Measurements from ENCODE around the gene RAB11A.

Gene RAB11A

DNA sequence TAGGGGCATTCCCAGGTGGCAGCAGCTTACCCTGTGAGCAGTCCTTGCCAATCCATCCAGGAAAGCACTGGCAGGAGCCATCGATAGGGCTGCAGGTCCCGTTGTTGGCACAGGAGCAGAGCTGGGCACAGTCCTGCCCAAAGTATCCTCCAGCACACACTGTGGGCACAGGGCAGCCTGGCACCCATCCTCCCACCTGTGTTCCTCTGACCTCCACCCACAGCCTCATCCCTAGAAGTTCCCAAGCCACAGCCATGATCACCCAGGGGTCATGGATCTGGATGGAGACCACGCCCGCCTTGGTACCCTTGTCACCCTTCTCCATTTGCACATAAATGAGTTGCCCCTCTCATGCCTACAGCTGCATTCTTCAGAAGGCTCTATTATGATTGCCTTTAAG, 48.6 kb downstream of the RAB11A start:
- no peaks in the 10 kb centered on the region for H3K9me3 ChIP-seq (ENCODE audit: control insufficient read depth in 2 of 2, low read length in 2 of 2)
- no peak overlapping the region for H3K27ac ChIP-seq (ENCODE audit: low read length)
- H3K36me3 ChIP-seq (ENCODE audit: control insufficient read depth in 2 of 2, insufficient read depth in 2 of 2, low read length in 2 of 2) = peaks cover 0 to 3% of the 10 kb centered on the region in 2 donors
- no peak overlapping the region for H3K9ac ChIP-seq (ENCODE audit: low read length in 2 of 2)
- H3K27me3 ChIP-seq (ENCODE audit: control insufficient read depth in 1 of 2, insufficient read depth in 2 of 2, low read length in 2 of 2) = no peaks in the 10 kb centered on the region
- peaks cover 8% of the 10 kb centered on the region for H3K4me1 ChIP-seq (ENCODE audit: control insufficient read depth, insufficient read depth, low read length)
- no peak overlapping the region for H3K4me3 ChIP-seq (ENCODE audit: low read length in 2 of 2)

- Histone ChIP-seq H3K4me1 (ENCODE audit: control insufficient read depth, insufficient read depth, low read length) (peaks cover 8% of the 10 kb centered on the region), H3K9me3 (ENCODE audit: control insufficient read depth in 2 of 2, low read length in 2 of 2) (no peaks in the 10 kb centered on the region), H3K27ac (ENCODE audit: low read length) (no peak overlapping the region), H3K4me3 (ENCODE audit: low read length in 2 of 2) (no peak overlapping the region), H3K27me3 (ENCODE audit: control insufficient read depth in 1 of 2, insufficient read depth in 2 of 2, low read length in 2 of 2) (no peaks in the 10 kb centered on the region), H3K36me3 (ENCODE audit: control insufficient read depth in 2 of 2, insufficient read depth in 2 of 2, low read length in 2 of 2) (peaks cover 0 to 2% of the 10 kb centered on the region in 2 donors), H3K9ac (ENCODE audit: low read length in 2 of 2) (no peak overlapping the region)
These were observed 49.1 kb downstream of the RAB11A start for GRCh38 chr15:65918357-65918920.

- Histone ChIP-seq H3K4me1 (ENCODE audit: control insufficient read depth, insufficient read depth, low read length) (peaks cover 8% of the 10 kb centered on the region), H3K27ac (ENCODE audit: low read length) (no peak overlapping the region), H3K4me3 (ENCODE audit: low read length in 2 of 2) (no peak overlapping the region), H3K9me3 (ENCODE audit: control insufficient read depth in 2 of 2, low read length in 2 of 2) (no peaks in the 10 kb centered on the region), H3K27me3 (ENCODE audit: control insufficient read depth in 1 of 2, insufficient read depth in 2 of 2, low read length in 2 of 2) (no peaks in the 10 kb centered on the region), H3K36me3 (ENCODE audit: control insufficient read depth in 2 of 2, insufficient read depth in 2 of 2, low read length in 2 of 2) (peaks cover 0 to 2% of the 10 kb centered on the region in 2 donors), H3K9ac (ENCODE audit: low read length in 2 of 2) (no peak overlapping the region)
These were observed 49.7 kb downstream of the RAB11A start for GRCh38 chr15:65918945-65919344.

GRCh38 chr15:65919353-65919752, 50.1 kb downstream of the RAB11A start:
- Histone ChIP-seq H3K9ac (ENCODE audit: low read length in 2 of 2) (no peak overlapping the region), H3K27ac (ENCODE audit: low read length) (no peak overlapping the region), H3K4me1 (ENCODE audit: control insufficient read depth, insufficient read depth, low read length) (peaks cover 8% of the 10 kb centered on the region), H3K27me3 (ENCODE audit: control insufficient read depth in 1 of 2, insufficient read depth in 2 of 2, low read length in 2 of 2) (no peaks in the 10 kb centered on the region), H3K36me3 (ENCODE audit: control insufficient read depth in 2 of 2, insufficient read depth in 2 of 2, low read length in 2 of 2) (peaks cover 0 to 2% of the 10 kb centered on the region in 2 donors), H3K9me3 (ENCODE audit: control insufficient read depth in 2 of 2, low read length in 2 of 2) (no peaks in the 10 kb centered on the region), H3K4me3 (ENCODE audit: low read length in 2 of 2) (no peak overlapping the region)

- no peaks in the 10 kb centered on the region for H3K27me3 ChIP-seq (ENCODE audit: control insufficient read depth in 1 of 2, insufficient read depth in 2 of 2, low read length in 2 of 2)
- peaks cover 8% of the 10 kb centered on the region for H3K4me1 ChIP-seq (ENCODE audit: control insufficient read depth, insufficient read depth, low read length)
- H3K36me3 ChIP-seq (ENCODE audit: control insufficient read depth in 2 of 2, insufficient read depth in 2 of 2, low read length in 2 of 2) = peaks cover 0 to 2% of the 10 kb centered on the region in 2 donors
- H3K9ac ChIP-seq (ENCODE audit: low read length in 2 of 2) = no peak overlapping the region
- H3K27ac ChIP-seq (ENCODE audit: low read length) = no peak overlapping the region
- H3K9me3 ChIP-seq (ENCODE audit: control insufficient read depth in 2 of 2, low read length in 2 of 2) = no peaks in the 10 kb centered on the region
- H3K4me3 ChIP-seq (ENCODE audit: low read length in 2 of 2) = no peak overlapping the region
These were observed 50.8 kb downstream of the RAB11A start for GRCh38 chr15:65920121-65920520.

DNA sequence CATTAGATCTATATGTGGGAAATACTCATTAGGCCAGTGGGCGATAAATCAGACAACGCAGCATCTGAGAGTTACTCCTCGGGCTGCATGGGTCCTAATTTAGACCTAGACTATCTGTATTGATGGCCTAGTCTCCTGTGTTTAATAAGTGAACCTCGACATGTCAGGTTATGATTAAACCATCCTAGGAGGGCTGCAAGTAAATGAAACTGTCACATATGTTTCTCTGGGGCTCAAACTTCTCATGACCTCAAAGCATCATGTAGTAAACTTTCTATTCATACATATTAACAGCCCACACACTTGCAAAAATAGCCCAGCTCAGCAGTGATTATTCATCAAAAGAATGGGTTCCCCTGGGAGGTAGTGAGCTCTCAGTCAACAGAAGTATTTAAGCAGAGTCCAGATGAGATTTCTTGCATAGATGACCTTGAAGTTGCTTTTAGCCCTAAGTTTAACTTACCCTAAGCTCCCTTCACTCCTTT, 51.6 kb downstream of the RAB11A start:
- H3K36me3 ChIP-seq (ENCODE audit: control insufficient read depth in 2 of 2, insufficient read depth in 2 of 2, low read length in 2 of 2) = peaks cover 0 to 2% of the 10 kb centered on the region in 2 donors
- H3K4me3 ChIP-seq (ENCODE audit: low read length in 2 of 2) = no peak overlapping the region
- no peaks in the 10 kb centered on the region for H3K27me3 ChIP-seq (ENCODE audit: control insufficient read depth in 1 of 2, insufficient read depth in 2 of 2, low read length in 2 of 2)
- H3K9ac ChIP-seq (ENCODE audit: low read length in 2 of 2) = no peak overlapping the region
- no peak overlapping the region for H3K27ac ChIP-seq (ENCODE audit: low read length)
- H3K4me1 ChIP-seq (ENCODE audit: control insufficient read depth, insufficient read depth, low read length) = peaks cover 8% of the 10 kb centered on the region
- H3K9me3 ChIP-seq (ENCODE audit: control insufficient read depth in 2 of 2, low read length in 2 of 2) = no peaks in the 10 kb centered on the region

DNA sequence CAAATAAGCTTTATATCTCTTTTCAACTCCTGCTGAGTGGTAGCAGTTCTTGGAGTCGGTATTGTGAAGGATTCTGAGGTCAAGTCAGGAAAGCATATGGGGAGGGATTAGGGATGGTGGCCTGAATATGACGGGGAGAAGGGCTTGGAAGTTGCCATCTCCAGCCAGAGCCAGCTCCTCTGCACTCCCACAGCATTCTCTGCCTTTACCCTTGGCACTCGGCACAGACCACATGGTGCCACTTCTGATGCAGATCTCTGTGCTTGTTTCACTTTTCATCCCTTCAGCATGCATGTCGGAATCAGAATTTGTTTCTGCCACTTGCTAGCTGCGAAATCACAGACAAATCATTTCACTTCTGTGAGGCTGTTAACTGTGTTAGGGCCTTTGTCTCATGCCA, 52.5 kb downstream of the RAB11A start:
- Histone ChIP-seq H3K9ac (ENCODE audit: low read length in 2 of 2) (no peak overlapping the region), H3K9me3 (ENCODE audit: control insufficient read depth in 2 of 2, low read length in 2 of 2) (no peaks in the 10 kb centered on the region), H3K27ac (ENCODE audit: low read length) (no peak overlapping the region), H3K4me3 (ENCODE audit: low read length in 2 of 2) (no peak overlapping the region), H3K27me3 (ENCODE audit: control insufficient read depth in 1 of 2, insufficient read depth in 2 of 2, low read length in 2 of 2) (no peaks in the 10 kb centered on the region), H3K36me3 (ENCODE audit: control insufficient read depth in 2 of 2, insufficient read depth in 2 of 2, low read length in 2 of 2) (peaks cover 0 to 2% of the 10 kb centered on the region in 2 donors), H3K4me1 (ENCODE audit: control insufficient read depth, insufficient read depth, low read length) (peaks cover 3% of the 10 kb centered on the region)

GRCh38 chr15:65922621-65923020, 53.3 kb downstream of the RAB11A start:
- no peaks in the 10 kb centered on the region for H3K9me3 ChIP-seq (ENCODE audit: control insufficient read depth in 2 of 2, low read length in 2 of 2)
- peaks cover 0 to 2% of the 10 kb centered on the region in 2 donors for H3K36me3 ChIP-seq (ENCODE audit: control insufficient read depth in 2 of 2, insufficient read depth in 2 of 2, low read length in 2 of 2)
- no peaks in the 10 kb centered on the region for H3K4me1 ChIP-seq (ENCODE audit: control insufficient read depth, insufficient read depth, low read length)
- no peak overlapping the region for H3K9ac ChIP-seq (ENCODE audit: low read length in 2 of 2)
- H3K4me3 ChIP-seq (ENCODE audit: low read length in 2 of 2) = no peak overlapping the region
- H3K27ac ChIP-seq (ENCODE audit: low read length) = no peak overlapping the region
- no peaks in the 10 kb centered on the region for H3K27me3 ChIP-seq (ENCODE audit: control insufficient read depth in 1 of 2, insufficient read depth in 2 of 2, low read length in 2 of 2)

- no peak overlapping the region for H3K9ac ChIP-seq (ENCODE audit: low read length in 2 of 2)
- no peaks in the 10 kb centered on the region for H3K36me3 ChIP-seq (ENCODE audit: control insufficient read depth in 2 of 2, insufficient read depth in 2 of 2, low read length in 2 of 2)
- no peak overlapping the region for H3K4me3 ChIP-seq (ENCODE audit: low read length in 2 of 2)
- H3K27ac ChIP-seq (ENCODE audit: low read length) = no peak overlapping the region
- H3K27me3 ChIP-seq (ENCODE audit: control insufficient read depth in 1 of 2, insufficient read depth in 2 of 2, low read length in 2 of 2) = no peaks in the 10 kb centered on the region
- H3K9me3 ChIP-seq (ENCODE audit: control insufficient read depth in 2 of 2, low read length in 2 of 2) = no peaks in the 10 kb centered on the region
- no peaks in the 10 kb centered on the region for H3K4me1 ChIP-seq (ENCODE audit: control insufficient read depth, insufficient read depth, low read length)
These were observed 54.0 kb downstream of the RAB11A start for GRCh38 chr15:65923264-65923663.

GRCh38 chr15:65924004-65924403, 54.7 kb downstream of the RAB11A start:
- H3K9ac ChIP-seq (ENCODE audit: low read length in 2 of 2) = no peak overlapping the region
- no peaks in the 10 kb centered on the region for H3K36me3 ChIP-seq (ENCODE audit: control insufficient read depth in 2 of 2, insufficient read depth in 2 of 2, low read length in 2 of 2)
- H3K9me3 ChIP-seq (ENCODE audit: control insufficient read depth in 2 of 2, low read length in 2 of 2) = no peaks in the 10 kb centered on the region
- H3K27ac ChIP-seq (ENCODE audit: low read length) = no peak overlapping the region
- no peaks in the 10 kb centered on the region for H3K4me1 ChIP-seq (ENCODE audit: control insufficient read depth, insufficient read depth, low read length)
- H3K27me3 ChIP-seq (ENCODE audit: control insufficient read depth in 1 of 2, insufficient read depth in 2 of 2, low read length in 2 of 2) = no peaks in the 10 kb centered on the region
- no peak overlapping the region for H3K4me3 ChIP-seq (ENCODE audit: low read length in 2 of 2)

GRCh38 chr15:65925338-65925737, 56.0 kb downstream of the RAB11A start:
- no peak overlapping the region for H3K4me3 ChIP-seq (ENCODE audit: low read length in 2 of 2)
- H3K27ac ChIP-seq (ENCODE audit: low read length) = no peak overlapping the region
- no peaks in the 10 kb centered on the region for H3K27me3 ChIP-seq (ENCODE audit: control insufficient read depth in 1 of 2, insufficient read depth in 2 of 2, low read length in 2 of 2)
- no peaks in the 10 kb centered on the region for H3K4me1 ChIP-seq (ENCODE audit: control insufficient read depth, insufficient read depth, low read length)
- no peaks in the 10 kb centered on the region for H3K36me3 ChIP-seq (ENCODE audit: control insufficient read depth in 2 of 2, insufficient read depth in 2 of 2, low read length in 2 of 2)
- H3K9me3 ChIP-seq (ENCODE audit: control insufficient read depth in 2 of 2, low read length in 2 of 2) = no peaks in the 10 kb centered on the region
- no peak overlapping the region for H3K9ac ChIP-seq (ENCODE audit: low read length in 2 of 2)

Data from stomach smooth muscle (tissue), 2 donors.